Osteocyte (in vitro differentiated cells): ENCODE data around the gene FAM171A2. TPM values are rescaled to one million over a fixed set of nuclear protein-coding genes. Genes with fewer than 3 reads are reported as not detected.

Source experiments
- DNase-seq: peaks from one replicate; pipeline ENCODE4 v3.0.0; 2021; ENCODE audit warnings: mixed read lengths; ENCODE audit not compliant: unreplicated experiment; ENCODE audit errors: extremely low spot score
- H3K27ac Mint-ChIP-seq: one replicate; pipeline ENCODE4 v1.8.0; 2021; ENCODE audit warnings: mild to moderate bottlenecking, mixed read lengths; ENCODE audit not compliant: unreplicated experiment
- H3K27me3 Mint-ChIP-seq: one replicate; pipeline ENCODE4 v1.8.0; 2021; ENCODE audit warnings: mixed read lengths; ENCODE audit not compliant: unreplicated experiment
- H3K36me3 Mint-ChIP-seq: one replicate; pipeline ENCODE4 v1.8.0; 2021; ENCODE audit warnings: mixed read lengths; ENCODE audit not compliant: unreplicated experiment
- H3K4me1 Mint-ChIP-seq: one replicate; pipeline ENCODE4 v1.8.0; 2021; ENCODE audit warnings: mixed read lengths; ENCODE audit not compliant: unreplicated experiment
- H3K4me3 Mint-ChIP-seq: one replicate; pipeline ENCODE4 v1.8.0; 2021; ENCODE audit warnings: mild to moderate bottlenecking, moderate library complexity, mixed read lengths; ENCODE audit not compliant: unreplicated experiment
- H3K9me3 Mint-ChIP-seq: one replicate; pipeline ENCODE4 v1.8.0; 2021; ENCODE audit warnings: mixed read lengths; ENCODE audit not compliant: unreplicated experiment
- total RNA-seq: library from RNA; stranded (reverse); gene quantifications from 2 replicates; pipeline ENCODE4 v1.2.1, GENCODE V29; 2021
- TF ChIP-seq, protein P1 (sequence below): fragments of 200-600 bp; sonication (generic); IDR thresholded peaks from 2 replicates; pipeline ENCODE4 v1.5.0; 2021; ENCODE audit warnings: antibody characterized with exemption, mild to moderate bottlenecking, moderate library complexity

Gene FAM171A2
- total RNA-seq, 1 donor from 2014 or later: 26.9 TPM

DNA sequence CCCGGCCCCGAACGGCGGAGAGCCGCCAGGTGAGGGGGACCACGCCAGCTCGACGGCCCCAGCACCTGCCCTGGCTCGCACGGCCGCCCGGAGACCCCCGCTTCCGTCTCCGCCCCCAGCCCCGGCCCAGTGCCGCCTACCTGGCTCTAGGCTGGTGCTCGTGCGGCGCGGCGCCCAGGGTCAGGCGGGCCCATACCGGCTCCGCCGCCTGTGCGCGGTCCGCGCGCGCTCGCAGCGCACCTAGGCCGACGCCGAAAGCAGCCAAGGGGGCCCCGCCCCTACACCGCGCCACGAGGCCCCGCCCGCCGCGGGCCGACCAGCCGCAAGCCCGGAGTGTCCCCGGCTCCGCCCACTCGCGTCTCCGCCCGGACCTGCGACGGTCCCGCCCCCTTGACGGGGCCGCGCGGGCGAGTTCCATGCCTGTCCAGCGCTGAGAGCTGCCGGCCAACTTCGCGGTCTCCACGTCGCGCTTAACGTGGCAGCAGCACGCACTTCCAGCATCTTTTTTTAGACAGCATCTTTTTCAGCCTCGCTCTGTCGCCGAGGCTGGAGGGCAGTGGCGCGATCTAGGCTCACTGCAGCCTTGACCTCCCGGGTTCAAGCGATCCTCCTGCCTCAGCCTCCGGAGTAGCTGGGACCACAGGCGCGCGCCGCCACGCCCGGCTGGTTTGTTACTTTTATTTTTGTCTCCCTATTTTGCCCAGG is 38.9 kb downstream of the FAM171A2 start, which contains the start of gene SLC25A39:
Gene SLC25A39 (minus strand): TSS at position 253 of the 705 bp plus-strand sequence. CDS start 1,261 bp downstream, outside the sequence.
- peaks cover 26% of the 10 kb centered on the region for H3K4me1 Mint-ChIP-seq
- DNase-seq: peak; percentile 98
- TF ChIP-seq, protein P1, sequence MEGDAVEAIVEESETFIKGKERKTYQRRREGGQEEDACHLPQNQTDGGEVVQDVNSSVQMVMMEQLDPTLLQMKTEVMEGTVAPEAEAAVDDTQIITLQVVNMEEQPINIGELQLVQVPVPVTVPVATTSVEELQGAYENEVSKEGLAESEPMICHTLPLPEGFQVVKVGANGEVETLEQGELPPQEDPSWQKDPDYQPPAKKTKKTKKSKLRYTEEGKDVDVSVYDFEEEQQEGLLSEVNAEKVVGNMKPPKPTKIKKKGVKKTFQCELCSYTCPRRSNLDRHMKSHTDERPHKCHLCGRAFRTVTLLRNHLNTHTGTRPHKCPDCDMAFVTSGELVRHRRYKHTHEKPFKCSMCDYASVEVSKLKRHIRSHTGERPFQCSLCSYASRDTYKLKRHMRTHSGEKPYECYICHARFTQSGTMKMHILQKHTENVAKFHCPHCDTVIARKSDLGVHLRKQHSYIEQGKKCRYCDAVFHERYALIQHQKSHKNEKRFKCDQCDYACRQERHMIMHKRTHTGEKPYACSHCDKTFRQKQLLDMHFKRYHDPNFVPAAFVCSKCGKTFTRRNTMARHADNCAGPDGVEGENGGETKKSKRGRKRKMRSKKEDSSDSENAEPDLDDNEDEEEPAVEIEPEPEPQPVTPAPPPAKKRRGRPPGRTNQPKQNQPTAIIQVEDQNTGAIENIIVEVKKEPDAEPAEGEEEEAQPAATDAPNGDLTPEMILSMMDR: no peak
- H3K9me3 Mint-ChIP-seq: no peaks in the 10 kb centered on the region
- H3K27me3 Mint-ChIP-seq: no peaks in the 10 kb centered on the region
- peak within 1 kb of the TSS; percentile 89 for H3K4me3 Mint-ChIP-seq
- H3K27ac Mint-ChIP-seq: peak within 1 kb of the TSS; percentile 92
- peaks cover 2% of the 10 kb centered on the region for H3K36me3 Mint-ChIP-seq

DNA sequence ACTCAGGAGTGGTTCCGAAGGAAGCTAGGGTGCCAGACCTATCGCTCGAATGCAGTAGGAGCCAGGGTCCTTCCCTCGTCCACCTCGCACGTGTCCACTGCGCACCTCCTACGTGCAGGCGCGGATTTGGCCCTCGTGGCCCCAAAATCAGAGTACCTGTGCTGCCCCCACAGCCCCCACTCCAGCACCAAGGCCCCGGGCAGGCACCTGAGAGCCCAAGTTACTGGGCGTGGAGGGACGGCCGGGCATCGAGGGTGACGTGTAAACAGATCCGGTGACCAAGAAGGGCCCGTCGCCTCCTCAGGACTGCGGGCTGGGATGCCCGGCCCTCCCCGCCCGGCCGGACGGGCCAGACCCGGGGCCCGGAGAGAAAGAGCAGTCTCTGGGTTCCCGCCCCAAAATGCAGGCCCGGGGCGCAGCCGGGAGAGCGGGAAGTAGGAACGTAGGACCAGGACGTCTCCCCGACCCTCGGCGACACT is 39.5 kb downstream of the FAM171A2 start:
- Mint-ChIP-seq H3K27ac (peak overlapping the region; percentile 47), H3K4me3 (peak overlapping the region; percentile 79), H3K9me3 (no peaks in the 10 kb centered on the region), H3K4me1 (peaks cover 26% of the 10 kb centered on the region), H3K27me3 (no peaks in the 10 kb centered on the region), H3K36me3 (peaks cover 7% of the 10 kb centered on the region)
- no peak for DNase-seq
- TF ChIP-seq, protein P1: no peak

DNA sequence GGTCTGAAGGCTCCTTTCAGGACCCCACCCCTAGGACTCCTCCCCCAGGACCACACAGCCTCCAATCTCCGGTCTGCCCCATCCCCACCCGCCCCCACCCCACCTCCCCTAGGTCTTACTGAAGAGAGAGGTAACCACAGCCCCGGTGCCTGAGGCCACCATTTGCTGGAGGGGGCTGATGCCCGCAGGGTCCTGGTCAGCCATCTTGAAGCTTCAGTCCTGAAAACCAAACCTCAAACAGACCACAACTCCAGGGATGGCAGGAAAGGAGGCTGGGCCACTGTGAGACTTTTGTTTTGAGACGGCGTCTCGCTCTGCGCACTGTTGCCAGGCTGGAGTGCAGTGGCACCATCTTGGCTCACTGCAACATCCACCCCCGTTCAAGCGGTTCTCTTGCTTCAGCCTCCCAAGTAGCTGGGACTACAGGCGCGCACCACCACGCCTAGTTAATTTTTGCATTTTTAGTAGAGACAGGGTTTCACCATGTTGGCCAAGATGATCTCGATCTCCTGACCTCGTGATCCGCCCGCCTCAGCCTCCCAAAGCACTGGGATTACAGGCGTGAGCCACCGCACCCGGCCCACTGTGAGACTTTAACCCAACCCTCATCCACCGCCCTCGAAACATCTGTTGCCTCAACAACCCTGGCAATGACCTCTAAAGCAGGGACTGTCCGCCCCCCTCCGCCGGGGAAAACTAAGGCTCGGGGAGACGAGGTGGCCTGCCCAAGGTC is 40.1 kb downstream of the FAM171A2 start:
- Mint-ChIP-seq H3K4me1 (peaks cover 26% of the 10 kb centered on the region), H3K36me3 (peaks cover 8% of the 10 kb centered on the region), H3K27me3 (peaks cover under 1% of the 10 kb centered on the region), H3K9me3 (no peaks in the 10 kb centered on the region), H3K4me3 (peak overlapping the region; percentile 79), H3K27ac (no peak overlapping the region)
- DNase-seq: no peak
- TF ChIP-seq, protein P1: no peak

DNA sequence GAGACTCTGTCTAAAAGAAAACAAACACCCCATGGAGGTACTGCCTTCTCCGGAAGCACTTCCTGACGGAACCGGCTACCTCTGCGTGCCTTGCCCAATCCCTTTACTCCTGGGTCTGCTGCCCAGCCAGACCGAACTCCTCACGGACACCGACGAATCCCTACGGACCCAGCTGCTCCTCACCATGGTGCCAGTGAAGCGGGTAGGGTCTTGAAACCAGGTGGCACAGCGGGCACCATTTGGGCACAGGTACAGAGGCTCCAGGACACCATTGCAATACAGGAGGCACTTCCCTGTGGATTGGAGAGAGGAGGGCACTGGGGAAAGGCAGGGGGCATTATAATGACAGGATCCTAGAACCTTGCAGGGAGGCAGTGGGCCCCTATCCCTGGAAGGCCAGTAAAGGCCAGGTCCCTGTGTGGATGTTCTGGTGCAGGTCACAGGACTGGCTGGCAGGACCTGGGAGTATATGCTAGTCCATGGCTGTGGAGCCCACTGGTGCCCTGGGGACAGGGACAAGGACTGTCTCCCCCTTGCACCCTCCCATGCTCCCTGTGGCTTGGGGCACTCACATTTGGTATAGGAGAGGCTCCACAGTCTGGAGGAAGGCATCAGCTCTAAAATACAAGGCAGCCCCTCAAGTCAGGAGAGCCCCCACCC is 41.3 kb downstream of the FAM171A2 start:
- Mint-ChIP-seq H3K27ac (no peak overlapping the region), H3K9me3 (no peaks in the 10 kb centered on the region), H3K4me1 (peaks cover 24% of the 10 kb centered on the region), H3K27me3 (peaks cover 11% of the 10 kb centered on the region), H3K36me3 (peaks cover 8% of the 10 kb centered on the region), H3K4me3 (no peak overlapping the region)
- TF ChIP-seq, protein P1: no peak
- DNase-seq: no peak
